Activated CD4-positive, alpha-beta memory T cell treated with anti-CD3 and anti-CD28 coated beads, Interleukin-2, amount 10 ng/mL, durations not matched to agents 7 days and 5 days (primary cell): Measurements from ENCODE around the gene ASAH2. TPM values are rescaled to one million over a fixed set of nuclear protein-coding genes. Genes with fewer than 3 reads are reported as not detected.
"Not testable (repeated sequence)": the region's sequence is repeated elsewhere in the genome, so short reads cannot be mapped to it uniquely, and the experiment has no call there.

Experiments used
- CTCF ChIA-PET: fragments of 350-600 bp; sonication (Branson Sonifier 250); formaldehyde crosslinking; loops from one replicate; lab custom pipeline; 2021; ENCODE audit warnings: antibody characterized with exemption, inconsistent platforms; lab: Charles Lee
- POLR2A ChIA-PET: fragments of 350-600 bp; sonication (Branson Sonifier 250); formaldehyde crosslinking; loops from one replicate; lab custom pipeline; 2021; ENCODE audit warnings: antibody characterized with exemption; lab: Charles Lee
- DNase-seq: peaks from one replicate; pipeline ENCODE4 v3.0.0-alpha.2; 2020
- H3K27ac Mint-ChIP-seq: one replicate; pipeline ENCODE4 v1.8.0; 2021; ENCODE audit warnings: mild to moderate bottlenecking, mixed read lengths
- H3K27me3 Mint-ChIP-seq: one replicate; pipeline ENCODE4 v1.8.0; 2021; ENCODE audit warnings: mixed read lengths
- H3K36me3 Mint-ChIP-seq: one replicate; pipeline ENCODE4 v1.8.0; 2021; ENCODE audit warnings: low read depth, mixed read lengths
- H3K4me1 Mint-ChIP-seq: one replicate; pipeline ENCODE4 v1.8.0; 2021; ENCODE audit warnings: mixed read lengths
- H3K4me3 Mint-ChIP-seq: one replicate; pipeline ENCODE4 v1.8.0; 2021; ENCODE audit warnings: mild to moderate bottlenecking, mixed read lengths
- H3K9me3 Mint-ChIP-seq: one replicate; pipeline ENCODE4 v1.8.0; 2021; ENCODE audit warnings: mixed read lengths
- total RNA-seq, 2 experiments: library from RNA; stranded (reverse); gene quantifications; one replicate each; pipeline ENCODE4 v1.2.3, GENCODE V29; 2021

The ASAH2 gene
- total RNA-seq, 2 experiments from 2014 or later = 2.1 to 3.6 TPM

DNA sequence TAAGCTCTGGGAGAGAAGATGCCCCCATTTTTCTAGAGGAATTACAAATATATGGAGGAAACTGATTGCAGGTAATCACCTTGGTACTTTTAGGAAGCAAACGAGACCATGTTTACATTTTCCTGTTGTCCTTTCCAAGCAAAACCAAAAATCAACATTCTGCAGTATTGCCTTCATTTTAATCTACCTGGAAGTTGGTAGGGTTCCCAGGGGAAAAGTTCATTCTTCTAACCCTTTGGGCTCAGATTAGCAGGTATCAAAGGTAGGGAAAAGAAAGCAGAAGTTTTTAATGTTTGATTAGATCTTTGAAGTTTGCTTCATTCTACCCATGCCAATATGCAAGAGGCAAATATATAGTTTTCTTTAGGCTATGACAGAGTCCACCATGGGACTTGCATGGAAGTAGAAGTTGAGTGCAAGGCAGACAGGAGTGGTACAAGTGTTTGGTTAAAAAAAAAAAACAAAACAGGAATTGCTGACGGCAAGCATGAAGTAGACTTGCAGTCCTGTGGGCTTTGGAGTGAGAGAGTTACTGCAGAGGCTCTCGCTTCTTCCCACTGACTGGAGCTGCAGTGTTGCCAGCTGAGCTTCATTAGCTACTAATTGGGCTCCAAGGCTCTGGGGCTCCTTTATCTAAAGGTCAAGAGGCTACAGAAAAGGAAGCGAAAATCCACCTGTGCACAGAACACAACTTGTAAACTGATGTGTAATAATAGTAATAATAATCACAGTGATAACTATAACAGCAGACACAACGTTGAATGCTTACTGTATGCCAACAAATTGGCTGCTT lies 28.9 kb upstream of the ASAH2 start:
- POLR2A ChIA-PET = no interaction called here

DNA sequence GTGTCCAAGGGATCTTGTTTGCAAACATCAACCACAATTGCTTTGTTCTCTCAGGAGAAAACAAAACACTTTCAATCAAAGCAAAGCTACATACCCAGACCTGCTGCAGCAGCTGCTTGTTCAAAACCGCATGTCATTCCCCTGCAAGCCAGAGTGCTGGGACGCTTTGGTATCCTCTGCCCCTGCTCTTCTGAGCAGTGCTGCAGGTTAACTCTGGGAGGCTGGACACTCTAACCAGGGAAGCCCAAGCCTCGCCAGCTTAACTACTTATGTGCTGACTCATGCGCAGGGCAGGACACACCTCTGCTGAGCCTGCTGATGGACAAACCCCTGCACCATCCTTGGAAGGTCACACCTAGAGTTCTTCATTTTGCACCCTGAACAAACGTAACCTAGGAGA lies 28.2 kb upstream of the ASAH2 start:
- no peak for DNase-seq
- POLR2A ChIA-PET = interaction anchor here (0.6 kb wide), 1 partner anchor 673 kb away, joined by 3 read pairs; no protein-coding TSS in a partner anchor
- H3K4me1 Mint-ChIP-seq = no peaks in the 10 kb centered on the region
- no peak overlapping the region for H3K4me3 Mint-ChIP-seq
- peaks cover 2% of the 10 kb centered on the region for H3K9me3 Mint-ChIP-seq
- H3K36me3 Mint-ChIP-seq = no peaks in the 10 kb centered on the region
- CTCF ChIA-PET = no interaction called here
- peaks cover 67% of the 10 kb centered on the region for H3K27me3 Mint-ChIP-seq
- H3K27ac Mint-ChIP-seq = no peak overlapping the region

More for the DNA sequence above, 28.9 kb upstream of the ASAH2 start:
- Mint-ChIP-seq H3K36me3 (no peaks in the 10 kb centered on the region), H3K27ac (no peak overlapping the region), H3K4me1 (no peaks in the 10 kb centered on the region), H3K9me3 (peaks cover 2% of the 10 kb centered on the region), H3K4me3 (no peak overlapping the region), H3K27me3 (peaks cover 63% of the 10 kb centered on the region)
- no peak for DNase-seq
- CTCF ChIA-PET = no interaction called here

DNA sequence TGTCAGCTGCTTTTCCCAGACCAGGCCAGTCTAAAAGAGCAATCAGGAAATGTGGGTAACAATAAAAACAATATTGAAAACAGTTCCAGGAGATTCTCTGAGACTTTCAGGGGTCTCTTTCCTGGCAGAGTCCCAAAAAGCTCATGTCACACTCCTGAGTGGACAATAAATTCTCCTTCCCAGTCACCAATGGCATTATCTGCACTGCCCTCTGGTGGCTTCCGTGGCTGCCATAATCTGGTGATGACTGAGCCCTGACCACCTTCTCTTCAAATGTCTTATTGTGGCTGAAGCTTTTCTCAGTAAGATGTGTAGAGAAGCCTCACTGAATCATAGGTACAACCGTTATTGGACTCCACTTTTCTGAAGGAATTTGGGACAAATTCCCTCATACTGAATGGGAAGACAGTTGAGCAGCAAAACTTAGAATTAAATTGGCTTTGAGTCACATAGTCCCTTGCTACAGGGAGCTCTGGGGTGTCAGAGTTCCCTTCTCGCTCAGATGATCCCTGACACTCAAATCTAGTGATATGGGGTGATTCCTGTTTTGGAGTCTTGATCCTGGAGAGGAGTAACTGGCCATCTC lies 24.4 kb upstream of the ASAH2 start:
- no peaks in the 10 kb centered on the region for H3K36me3 Mint-ChIP-seq
- H3K27ac Mint-ChIP-seq = no peak overlapping the region
- ChIA-PET CTCF (interaction anchor here (0.6 to 1.7 kb wide), 9 partner anchors 12 to 346 kb away, joined by 3 to 7 read pairs (median 3); partner anchors contain the start of gene ASAH2), POLR2A (no interaction called here)
- H3K4me1 Mint-ChIP-seq = no peaks in the 10 kb centered on the region
- H3K27me3 Mint-ChIP-seq = peaks cover 49% of the 10 kb centered on the region
- H3K4me3 Mint-ChIP-seq = no peak overlapping the region
- H3K9me3 Mint-ChIP-seq = no peaks in the 10 kb centered on the region
- peak; percentile 44 for DNase-seq

DNA sequence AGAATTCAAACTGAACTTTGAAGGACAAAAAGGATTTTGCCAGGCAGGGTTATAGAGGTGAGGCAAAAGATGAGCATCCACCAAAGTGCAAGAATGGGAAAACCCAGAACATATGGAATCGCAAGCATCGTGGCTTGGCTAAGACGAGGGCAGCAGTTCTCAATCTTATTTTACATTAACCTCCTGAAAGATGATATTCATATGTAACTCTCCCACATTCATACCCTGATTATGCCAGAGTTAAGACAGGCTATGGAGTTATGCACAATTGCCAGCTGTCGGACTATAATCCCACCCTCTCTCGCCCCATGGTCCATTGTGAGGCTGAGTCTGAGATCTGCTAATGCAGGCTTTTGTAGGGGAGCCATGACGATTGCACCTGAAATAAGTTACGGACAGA lies 21.2 kb upstream of the ASAH2 start:
- Mint-ChIP-seq H3K9me3 (no peaks in the 10 kb centered on the region), H3K4me3 (no peak overlapping the region), H3K27ac (no peak overlapping the region), H3K4me1 (no peaks in the 10 kb centered on the region), H3K36me3 (no peaks in the 10 kb centered on the region), H3K27me3 (peaks cover 36% of the 10 kb centered on the region)
- POLR2A ChIA-PET = no interaction called here
- DNase-seq = no peak
- CTCF ChIA-PET = interaction anchor here (0.6 kb wide), 1 partner anchor 16 kb away, joined by 4 read pairs; no protein-coding TSS in a partner anchor

DNA sequence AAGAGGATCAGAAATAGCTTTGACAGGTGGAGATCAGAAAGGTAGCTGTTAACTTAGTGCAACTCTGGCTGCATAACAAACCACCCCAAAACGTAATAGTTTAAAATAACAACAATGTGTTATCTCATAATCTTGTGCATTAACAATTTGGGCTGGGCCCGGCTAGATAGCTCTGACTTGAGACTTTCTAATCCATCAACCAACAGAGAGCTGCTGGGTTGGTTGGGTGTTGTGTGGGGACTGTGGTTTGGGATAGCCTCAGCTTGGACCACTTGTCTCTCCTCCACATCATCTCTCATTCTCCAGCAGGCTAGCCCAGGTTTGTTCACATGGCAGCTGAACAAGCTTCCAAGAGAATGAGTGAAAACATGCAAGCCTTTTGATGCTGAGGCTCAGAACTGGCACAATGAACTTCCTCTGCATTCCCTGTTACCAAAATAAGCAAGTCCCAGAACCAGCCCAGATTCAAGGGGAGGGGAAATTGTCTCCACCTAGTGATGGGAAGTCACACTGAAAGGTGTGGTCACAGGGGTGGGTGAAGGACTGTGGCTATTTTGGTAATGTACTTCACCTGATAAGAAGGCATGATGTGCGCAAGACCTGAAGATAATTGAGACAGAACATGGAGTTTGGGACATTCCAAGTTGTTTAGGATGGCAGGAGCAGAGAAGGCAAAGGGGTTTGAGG lies 20.4 kb upstream of the ASAH2 start:
- no peak overlapping the region for H3K4me3 Mint-ChIP-seq
- POLR2A ChIA-PET = no interaction called here
- H3K27me3 Mint-ChIP-seq = peaks cover 33% of the 10 kb centered on the region
- CTCF ChIA-PET = no interaction called here
- DNase-seq = no peak
- no peaks in the 10 kb centered on the region for H3K9me3 Mint-ChIP-seq
- H3K27ac Mint-ChIP-seq = no peak overlapping the region
- H3K36me3 Mint-ChIP-seq = no peaks in the 10 kb centered on the region
- H3K4me1 Mint-ChIP-seq = no peaks in the 10 kb centered on the region

DNA sequence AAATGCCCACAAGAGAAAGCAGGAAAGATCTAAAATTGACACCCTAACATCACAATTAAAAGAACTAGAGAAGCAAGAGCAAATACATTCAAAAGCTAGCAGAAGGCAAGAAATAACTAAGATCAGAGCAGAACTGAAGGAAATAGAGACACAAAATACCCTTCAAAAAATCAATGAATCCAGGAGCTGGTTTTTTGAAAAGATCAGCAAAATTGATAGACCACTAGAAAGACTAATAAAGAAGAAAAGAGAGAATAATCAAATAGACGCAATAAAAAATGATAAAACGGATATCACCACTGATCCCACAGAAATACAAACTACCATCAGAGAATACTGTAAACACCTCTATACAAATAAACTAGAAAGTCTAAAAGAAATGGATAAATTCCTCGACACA lies 16.6 kb upstream of the ASAH2 start:
- H3K4me3 Mint-ChIP-seq, POLR2A ChIA-PET, DNase-seq, H3K36me3 Mint-ChIP-seq, H3K4me1 Mint-ChIP-seq, H3K27ac Mint-ChIP-seq, H3K9me3 Mint-ChIP-seq, CTCF ChIA-PET: not testable (repeated sequence)
- peaks cover 41% of the 10 kb centered on the region for H3K27me3 Mint-ChIP-seq

DNA sequence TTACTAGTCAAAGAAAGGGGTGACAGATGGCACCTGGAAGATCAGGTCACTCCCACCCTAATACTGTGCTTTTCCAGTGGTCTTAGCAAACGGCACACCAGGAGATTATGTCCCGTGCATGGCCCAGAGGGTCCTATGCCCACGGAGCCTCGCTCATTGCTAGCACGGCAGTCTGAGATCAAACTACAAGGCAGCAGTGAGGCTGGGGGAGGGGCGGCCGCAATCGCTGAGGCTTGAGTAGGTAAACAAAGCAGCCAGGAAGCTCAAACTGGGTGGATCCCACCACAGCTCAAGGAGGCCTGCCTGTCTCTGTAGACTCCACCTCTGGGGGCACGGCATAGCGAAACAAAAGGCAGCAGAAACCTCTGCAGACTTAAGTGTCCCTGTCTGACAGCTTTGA lies 11.3 kb upstream of the ASAH2 start:
- peak; percentile 21 for DNase-seq
- H3K4me3 Mint-ChIP-seq = not testable (repeated sequence)
- H3K27me3 Mint-ChIP-seq = peaks cover 45% of the 10 kb centered on the region

DNA sequence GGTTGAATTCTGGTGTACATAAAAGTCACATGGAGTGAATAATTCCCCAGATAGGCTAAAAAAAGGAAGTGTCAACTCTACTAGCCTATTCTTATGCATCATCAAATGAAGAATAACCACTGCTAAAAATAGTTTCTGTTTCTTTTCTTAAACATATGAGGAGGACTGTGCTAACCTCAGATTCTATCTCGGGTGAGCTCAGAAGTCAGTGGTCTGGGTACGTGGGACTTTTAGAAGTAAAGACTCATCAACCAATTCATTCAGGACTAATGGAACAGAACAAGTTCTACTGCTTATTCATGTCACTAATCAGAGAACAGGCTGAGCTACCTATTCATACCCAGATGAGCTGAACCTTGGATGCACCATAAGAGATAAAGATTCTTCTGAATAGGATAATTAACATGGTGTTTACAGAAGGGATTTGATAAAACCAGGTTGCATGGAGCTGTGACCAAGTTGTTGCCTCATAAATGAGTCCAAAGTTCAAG lies 9.5 kb upstream of the ASAH2 start:
- ChIA-PET POLR2A (interaction anchor here (1.5 kb wide), 1 partner anchor 157 kb away, joined by 7 read pairs; no protein-coding TSS in a partner anchor), CTCF (interaction anchor here (0.7 to 1.1 kb wide), 2 partner anchors 15 to 161 kb away, joined by 3 read pairs; no protein-coding TSS in a partner anchor)
- H3K9me3 Mint-ChIP-seq = no peaks in the 10 kb centered on the region
- peak; percentile 30 for DNase-seq
- peaks cover 49% of the 10 kb centered on the region for H3K27me3 Mint-ChIP-seq
- H3K27ac Mint-ChIP-seq = peak overlapping the region; percentile 32
- H3K36me3 Mint-ChIP-seq = no peaks in the 10 kb centered on the region
- H3K4me3 Mint-ChIP-seq = no peak overlapping the region
- H3K4me1 Mint-ChIP-seq = peaks cover 24% of the 10 kb centered on the region

More for the DNA sequence above, 11.3 kb upstream of the ASAH2 start:
- CTCF ChIA-PET, H3K9me3 Mint-ChIP-seq, H3K27ac Mint-ChIP-seq, H3K36me3 Mint-ChIP-seq, POLR2A ChIA-PET: not testable (repeated sequence)
- H3K4me1 Mint-ChIP-seq = peaks cover 24% of the 10 kb centered on the region

DNA sequence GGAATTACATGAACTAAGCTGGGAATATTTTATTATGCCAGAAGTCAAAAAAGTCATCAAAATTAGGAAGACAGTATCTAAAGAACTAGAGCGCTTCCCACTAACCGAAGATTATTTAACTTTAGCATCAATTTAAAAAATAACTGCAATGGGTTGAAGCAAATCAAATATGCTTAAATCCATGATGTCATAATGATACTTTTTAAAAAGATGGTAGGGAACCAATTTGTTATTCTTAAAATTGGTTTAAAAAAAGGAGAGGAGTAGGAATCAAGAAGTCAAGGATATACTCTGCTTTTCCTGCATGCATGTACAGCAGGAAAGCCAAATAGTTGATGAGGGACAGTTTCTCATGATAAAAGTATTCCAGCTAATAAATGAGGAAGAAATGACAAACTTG lies 3.2 kb upstream of the ASAH2 start:
- H3K4me1 Mint-ChIP-seq = no peaks in the 10 kb centered on the region
- no peak for DNase-seq
- no peak overlapping the region for H3K4me3 Mint-ChIP-seq
- no peak overlapping the region for H3K27ac Mint-ChIP-seq
- ChIA-PET CTCF (no interaction called here), POLR2A (no interaction called here)
- no peaks in the 10 kb centered on the region for H3K36me3 Mint-ChIP-seq
- H3K27me3 Mint-ChIP-seq = peaks cover 52% of the 10 kb centered on the region
- H3K9me3 Mint-ChIP-seq = no peaks in the 10 kb centered on the region

DNA sequence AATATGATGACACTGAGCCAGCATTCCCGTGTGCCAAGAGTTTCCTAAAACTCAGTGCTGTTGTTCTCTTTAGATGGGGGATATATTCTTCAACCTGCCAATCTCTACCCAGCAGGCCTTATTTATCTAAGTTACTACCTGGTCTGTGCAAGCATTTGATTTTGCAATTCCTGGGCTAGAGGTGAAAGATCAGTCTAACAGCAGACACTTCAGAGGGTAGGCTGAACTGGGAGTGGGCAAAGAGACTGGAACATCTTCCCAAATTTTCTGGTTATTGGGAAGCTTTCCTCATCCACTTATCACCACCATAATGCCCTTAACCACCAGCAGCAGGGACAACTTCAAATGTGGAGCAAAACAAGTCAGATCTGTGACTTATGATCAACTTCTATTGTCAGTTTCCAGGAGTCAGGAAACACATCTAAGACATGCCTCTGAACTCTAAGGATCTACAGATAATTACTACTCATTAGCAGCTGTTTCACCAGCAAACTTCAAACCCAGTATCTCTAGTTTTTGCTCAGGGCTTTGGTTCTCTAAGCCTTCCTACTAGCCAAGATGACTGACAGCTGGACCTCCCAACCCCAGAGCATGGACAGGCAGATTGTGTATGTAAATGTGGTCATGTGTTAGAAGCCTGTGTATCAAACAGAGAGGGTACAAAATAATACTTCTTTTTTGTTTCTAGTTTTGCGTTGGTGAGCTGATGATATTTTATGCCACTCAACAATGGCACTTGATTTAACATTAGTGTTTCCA lies 1.0 kb downstream of the ASAH2 start:
- no peaks in the 10 kb centered on the region for H3K4me1 Mint-ChIP-seq
- ChIA-PET POLR2A (no interaction called here), CTCF (interaction anchor here (1.3 kb wide), 1 partner anchor 25 kb away, joined by 4 read pairs; no protein-coding TSS in a partner anchor)
- H3K27ac Mint-ChIP-seq = no peak overlapping the region
- H3K36me3 Mint-ChIP-seq = no peaks in the 10 kb centered on the region
- H3K27me3 Mint-ChIP-seq = peaks cover 50% of the 10 kb centered on the region
- no peak for DNase-seq
- no peak overlapping the region for H3K4me3 Mint-ChIP-seq
- no peaks in the 10 kb centered on the region for H3K9me3 Mint-ChIP-seq

DNA sequence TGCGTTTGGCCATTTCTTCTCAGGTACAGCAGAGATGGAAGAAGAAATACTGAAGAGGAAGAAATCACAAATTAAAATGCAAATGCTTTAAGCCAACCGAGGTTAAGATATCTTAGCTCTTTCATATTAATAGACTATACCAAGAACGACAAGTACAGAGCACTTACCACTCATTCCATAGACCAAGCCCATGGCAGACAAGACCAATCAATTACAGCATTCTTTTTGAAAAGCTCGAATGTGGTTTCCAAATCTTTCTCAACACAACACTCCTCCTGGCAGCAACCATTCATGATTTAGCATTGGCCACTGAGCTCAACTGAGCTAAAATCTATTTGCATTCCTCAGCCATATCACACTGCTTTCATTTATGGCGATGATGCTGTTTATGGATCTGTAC lies 2.7 kb downstream of the ASAH2 start:
- no peak overlapping the region for H3K4me3 Mint-ChIP-seq
- H3K36me3 Mint-ChIP-seq = no peaks in the 10 kb centered on the region
- H3K27me3 Mint-ChIP-seq = peaks cover 51% of the 10 kb centered on the region
- CTCF ChIA-PET = no interaction called here
- no peaks in the 10 kb centered on the region for H3K9me3 Mint-ChIP-seq
- DNase-seq = no peak
- H3K4me1 Mint-ChIP-seq = no peaks in the 10 kb centered on the region
- H3K27ac Mint-ChIP-seq = no peak overlapping the region
- POLR2A ChIA-PET = no interaction called here

DNA sequence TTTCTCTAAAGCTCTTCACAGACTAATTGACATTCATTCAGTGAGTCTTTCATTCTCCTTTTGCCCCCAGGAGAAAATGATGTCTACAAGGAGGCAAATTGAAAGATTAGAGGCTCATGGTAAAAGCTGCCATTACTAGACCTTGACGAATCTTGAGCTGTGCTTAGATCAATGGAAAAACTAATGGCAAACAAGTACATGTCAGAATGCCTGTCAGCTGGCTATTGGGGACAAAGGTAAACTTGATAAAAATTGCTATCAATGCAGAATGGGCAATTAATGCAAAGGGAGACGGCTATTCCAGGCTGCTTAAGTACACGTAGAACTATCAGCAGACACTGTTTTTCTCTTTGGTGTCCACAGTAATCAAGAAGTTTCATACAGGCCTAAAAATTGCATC lies 3.3 kb downstream of the ASAH2 start:
- Mint-ChIP-seq H3K36me3 (no peaks in the 10 kb centered on the region), H3K9me3 (no peaks in the 10 kb centered on the region), H3K27ac (no peak overlapping the region), H3K4me1 (no peaks in the 10 kb centered on the region), H3K27me3 (peaks cover 45% of the 10 kb centered on the region), H3K4me3 (no peak overlapping the region)
- no peak for DNase-seq
- ChIA-PET POLR2A (no interaction called here), CTCF (no interaction called here)
